Brain pericyte (primary cell): Measurements from ENCODE around the gene OR2V2.
"Not testable (repeated sequence)": the region's sequence is repeated elsewhere in the genome, so short reads cannot be mapped to it uniquely, and the experiment has no call there.

Source experiments
- DNase-seq: peaks from one replicate; pipeline ENCODE4 v3.0.0-alpha.2; 2012; ENCODE audit warnings: low read depth, low spot score

Gene OR2V2

GRCh38 chr5:181146927-181147636 is at the start of gene OR2V2:
Gene OR2V2 (plus strand): TSS chr5:181147586. CDS start chr5:181154943, 7,357 bp downstream.
- not testable (repeated sequence) for DNase-seq

GRCh38 chr5:181097759-181098491 is 49.5 kb upstream of the OR2V2 start:
- DNase-seq = not testable (repeated sequence)

- DNase-seq = no peak
Measured at GRCh38 chr5:181098762-181099601, 48.4 kb upstream of the OR2V2 start.

GRCh38 chr5:181099602-181100086 is 47.7 kb upstream of the OR2V2 start:
- DNase-seq = no peak

- DNase-seq = no peak
Measured at GRCh38 chr5:181100121-181100875, 47.1 kb upstream of the OR2V2 start.

- DNase-seq = not testable (repeated sequence)
Measured at GRCh38 chr5:181101030-181101641, 46.2 kb upstream of the OR2V2 start.

GRCh38 chr5:181101930-181102674 is 45.3 kb upstream of the OR2V2 start:
- not testable (repeated sequence) for DNase-seq

GRCh38 chr5:181104259-181104568 is 43.2 kb upstream of the OR2V2 start:
- not testable (repeated sequence) for DNase-seq

- not testable (repeated sequence) for DNase-seq
Measured at GRCh38 chr5:181104606-181105390, 42.6 kb upstream of the OR2V2 start.

GRCh38 chr5:181105391-181106025 is 41.9 kb upstream of the OR2V2 start:
- DNase-seq = no peak

GRCh38 chr5:181107699-181108098 is 39.7 kb upstream of the OR2V2 start:
- no peak for DNase-seq

- no peak for DNase-seq
Measured at GRCh38 chr5:181108578-181109165, 38.7 kb upstream of the OR2V2 start.

- DNase-seq = no peak
Measured at GRCh38 chr5:181109489-181110013, 37.8 kb upstream of the OR2V2 start.

- DNase-seq = no peak
Measured at GRCh38 chr5:181111010-181111409, 36.4 kb upstream of the OR2V2 start.

- no peak for DNase-seq
Measured at GRCh38 chr5:181112476-181112875, 34.9 kb upstream of the OR2V2 start.

- not testable (repeated sequence) for DNase-seq
Measured at GRCh38 chr5:181113572-181113971, 33.8 kb upstream of the OR2V2 start.

GRCh38 chr5:181114284-181114843 is 33.0 kb upstream of the OR2V2 start:
- no peak for DNase-seq
